ENCODE data around the gene NCAN.

DNA sequence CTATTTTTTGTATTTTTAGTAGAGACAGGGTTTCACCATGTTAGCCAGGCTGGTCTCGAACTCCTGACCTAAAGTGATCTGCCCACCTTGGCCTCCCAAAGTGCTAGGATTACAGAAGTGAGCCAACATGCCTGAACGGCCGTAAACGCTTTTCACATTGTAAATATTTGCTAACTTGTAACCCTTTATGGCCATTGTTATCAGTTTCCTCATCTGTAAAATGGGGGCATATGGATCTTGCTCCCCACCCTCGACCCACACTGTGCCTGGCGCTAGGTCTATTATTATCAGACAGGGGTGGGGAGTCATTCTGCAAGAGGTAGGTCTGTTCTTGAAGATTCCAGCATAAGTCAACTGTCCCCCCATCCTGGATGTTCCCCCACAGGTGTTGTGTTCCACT is 11.9 kb downstream of the NCAN start:
- TF ChIP-seq, protein P1, sequence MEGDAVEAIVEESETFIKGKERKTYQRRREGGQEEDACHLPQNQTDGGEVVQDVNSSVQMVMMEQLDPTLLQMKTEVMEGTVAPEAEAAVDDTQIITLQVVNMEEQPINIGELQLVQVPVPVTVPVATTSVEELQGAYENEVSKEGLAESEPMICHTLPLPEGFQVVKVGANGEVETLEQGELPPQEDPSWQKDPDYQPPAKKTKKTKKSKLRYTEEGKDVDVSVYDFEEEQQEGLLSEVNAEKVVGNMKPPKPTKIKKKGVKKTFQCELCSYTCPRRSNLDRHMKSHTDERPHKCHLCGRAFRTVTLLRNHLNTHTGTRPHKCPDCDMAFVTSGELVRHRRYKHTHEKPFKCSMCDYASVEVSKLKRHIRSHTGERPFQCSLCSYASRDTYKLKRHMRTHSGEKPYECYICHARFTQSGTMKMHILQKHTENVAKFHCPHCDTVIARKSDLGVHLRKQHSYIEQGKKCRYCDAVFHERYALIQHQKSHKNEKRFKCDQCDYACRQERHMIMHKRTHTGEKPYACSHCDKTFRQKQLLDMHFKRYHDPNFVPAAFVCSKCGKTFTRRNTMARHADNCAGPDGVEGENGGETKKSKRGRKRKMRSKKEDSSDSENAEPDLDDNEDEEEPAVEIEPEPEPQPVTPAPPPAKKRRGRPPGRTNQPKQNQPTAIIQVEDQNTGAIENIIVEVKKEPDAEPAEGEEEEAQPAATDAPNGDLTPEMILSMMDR (optimal IDR thresholded peaks at IDR 0.05 in 1 of 3, IDR thresholded peaks at IDR 0.05 in 1 of 3, conservative IDR thresholded peaks at IDR 0.05 in 1 of 3; ENCODE audit: extremely low read depth in 1 of 3, insufficient read depth in 2 of 3, low read length in 3 of 3), result no peak
- no peak for TF ChIP-seq EZH2 (IDR thresholded peaks at IDR 0.05; ENCODE audit: low read length)

Data from keratinocyte (primary cell).